HepG2 (cell line): ENCODE data around the gene CRTC2. TPM values are rescaled to one million over a fixed set of nuclear protein-coding genes. Genes with fewer than 3 reads are reported as not detected.

Experiments used
- ARNTL ChIP-seq: sonication (generic); formaldehyde crosslinking; IDR thresholded peaks from 2 replicates; pipeline ENCODE4 v1.4.0; 2020; ENCODE audit warnings: mild to moderate bottlenecking, missing genetic modification reagents
- BCL6 ChIP-seq: IDR thresholded peaks from 2 replicates; pipeline ENCODE4 v1.6.1; 2016; ENCODE audit warnings: missing genetic modification reagents, missing compliant biosample characterization
- CBX2 ChIP-seq, 2 experiments: fragments of 200-600 bp in 1 of 2; sonication (generic); formaldehyde crosslinking in 1 of 2; IDR thresholded peaks; 2 replicates each; pipeline versions ENCODE4 v1.7.0 to v1.8.1; 2018 to 2022; ENCODE audit warnings: low read depth in 2 of 2, low read length in 1 of 2, mild to moderate bottlenecking in 1 of 2, missing genetic modification reagents in 1 of 2
- CBX5 ChIP-seq: sonication (generic); formaldehyde crosslinking; IDR thresholded peaks from 2 replicates; pipeline ENCODE4 v1.4.0; 2020; ENCODE audit warnings: missing genetic modification reagents, borderline replicate concordance
- CHD2 ChIP-seq: IDR thresholded peaks from 2 replicates; pipeline ENCODE4 v1.6.1; 2011; ENCODE audit warnings: low read depth, low read length, improper control_type of control experiment
- ELF1 ChIP-seq: sonication (generic); formaldehyde crosslinking; IDR thresholded peaks from 2 replicates; pipeline ENCODE4 v1.4.0; 2020; ENCODE audit warnings: missing genetic modification reagents
- ETV5 ChIP-seq: IDR thresholded peaks from 2 replicates; pipeline ENCODE4 v1.6.1; 2018; ENCODE audit warnings: missing biosample characterization, missing genetic modification reagents, inconsistent platforms, borderline replicate concordance
- GFI1 ChIP-seq: sonication (generic); formaldehyde crosslinking; IDR thresholded peaks from 2 replicates; pipeline ENCODE4 v1.5.0; 2020; ENCODE audit warnings: missing genetic modification reagents, mild to moderate bottlenecking, borderline replicate concordance
- HES4 ChIP-seq: sonication (generic); formaldehyde crosslinking; IDR thresholded peaks from 2 replicates; pipeline ENCODE4 v1.9.0; 2021; ENCODE audit warnings: mild to moderate bottlenecking, missing genetic modification reagents, borderline replicate concordance
- IKZF5 ChIP-seq: IDR thresholded peaks from 2 replicates; pipeline ENCODE4 v1.6.1; 2018; ENCODE audit warnings: missing genetic modification reagents, mild to moderate bottlenecking, missing compliant biosample characterization
- KAT8 ChIP-seq: IDR thresholded peaks from 2 replicates; pipeline ENCODE4 v1.6.1; 2016; ENCODE audit warnings: missing genetic modification reagents, missing compliant biosample characterization
- KDM5A ChIP-seq: fragments of 200-600 bp; sonication (generic); IDR thresholded peaks from 2 replicates; pipeline ENCODE4 v1.7.0; 2018; ENCODE audit warnings: antibody characterized with exemption, mild to moderate bottlenecking, low read length, borderline replicate concordance
- MIER2 ChIP-seq: IDR thresholded peaks from 2 replicates; pipeline ENCODE4 v1.6.1; 2016; ENCODE audit warnings: missing biosample characterization, missing genetic modification reagents
- MIER3 ChIP-seq: IDR thresholded peaks from 2 replicates; pipeline ENCODE4 v1.6.1; 2016; ENCODE audit warnings: missing compliant biosample characterization, borderline replicate concordance
- NFKBIZ ChIP-seq: IDR thresholded peaks from 2 replicates; pipeline ENCODE4 v1.6.1; 2018; ENCODE audit warnings: missing genetic modification reagents, missing compliant biosample characterization
- NFYB ChIP-seq: sonication (generic); formaldehyde crosslinking; IDR thresholded peaks from 2 replicates; pipeline ENCODE4 v1.4.0; 2020; ENCODE audit warnings: missing genetic modification reagents
- PHF20 ChIP-seq: sonication (generic); formaldehyde crosslinking; IDR thresholded peaks from 2 replicates; pipeline ENCODE4 v1.5.0; 2020; ENCODE audit warnings: mild to moderate bottlenecking, missing genetic modification reagents
- PHF8 ChIP-seq: sonication (generic); formaldehyde crosslinking; IDR thresholded peaks from 2 replicates; pipeline ENCODE4 v1.5.0; 2020; ENCODE audit warnings: missing genetic modification reagents
- RARA ChIP-seq: IDR thresholded peaks from 2 replicates; pipeline ENCODE4 v1.6.1; 2016; ENCODE audit warnings: missing genetic modification reagents, missing compliant biosample characterization
- SOX6 ChIP-seq, 2 experiments: fragments of 450-650 bp in 1 of 2; sonication (generic) in 1 of 2; formaldehyde crosslinking in 1 of 2; IDR thresholded peaks; 2 replicates each; pipeline versions ENCODE4 v1.4.0 to v1.6.1; 2017 to 2020; ENCODE audit warnings: antibody characterized with exemption in 1 of 2, mild to moderate bottlenecking in 1 of 2, missing genetic modification reagents in 1 of 2
- SPEN ChIP-seq: sonication (generic); formaldehyde crosslinking; IDR thresholded peaks from 2 replicates; pipeline ENCODE4 v1.5.1; 2020; ENCODE audit warnings: low read depth, mild to moderate bottlenecking, missing genetic modification reagents
- THAP7 ChIP-seq: sonication (generic); formaldehyde crosslinking; IDR thresholded peaks from 2 replicates; pipeline ENCODE4 v1.8.1; 2023; ENCODE audit warnings: mild to moderate bottlenecking, missing genetic modification reagents
- ZFY ChIP-seq: sonication (generic); formaldehyde crosslinking; IDR thresholded peaks from 2 replicates; pipeline ENCODE4 v1.4.0; 2020; ENCODE audit warnings: missing genetic modification reagents
- ZNF263 ChIP-seq: sonication (generic); formaldehyde crosslinking; IDR thresholded peaks from 2 replicates; pipeline ENCODE4 v1.4.0; 2020; ENCODE audit warnings: missing genetic modification reagents
- ZNF317 ChIP-seq: sonication (generic); formaldehyde crosslinking; IDR thresholded peaks from 2 replicates; pipeline ENCODE4 v1.5.0; 2020; ENCODE audit warnings: mild to moderate bottlenecking, missing genetic modification reagents
- ZNF543 ChIP-seq: sonication (generic); formaldehyde crosslinking; IDR thresholded peaks from 2 replicates; pipeline ENCODE4 v1.4.0; 2020; ENCODE audit warnings: mild to moderate bottlenecking, missing genetic modification reagents
- ZNF556 ChIP-seq: sonication (generic); formaldehyde crosslinking; IDR thresholded peaks from 2 replicates; pipeline ENCODE4 v1.4.0; 2020; ENCODE audit warnings: mild to moderate bottlenecking, missing genetic modification reagents, borderline replicate concordance
- ZNF616 ChIP-seq: sonication (generic); formaldehyde crosslinking; IDR thresholded peaks from 2 replicates; pipeline ENCODE4 v1.5.0; 2020; ENCODE audit warnings: low read depth, mild to moderate bottlenecking, missing genetic modification reagents
- ZNF670 ChIP-seq: sonication (generic); formaldehyde crosslinking; IDR thresholded peaks from 2 replicates; pipeline ENCODE4 v1.8.0; 2022; ENCODE audit warnings: mild to moderate bottlenecking, missing genetic modification reagents, borderline replicate concordance
- polyA plus RNA-seq, 8 experiments: library from polyadenylated mRNA; depleted of rRNA in 3 of 8; stranded (reverse) in 7 of 8; unstranded in 1 of 8; fragments of >200 nt; fragmentation: Illumina TruSeq in 4 of 8; extraction: Trizol in 4 of 8; gene quantifications; 2 replicates each; pipeline versions ENCODE4 v1.2.1 to v1.2.3, GENCODE V29; 2011 to 2016; ENCODE audit warnings: low read depth in 4 of 8, missing spikeins in 1 of 8, mixed read lengths in 1 of 8; ENCODE audit not compliant: insufficient read depth in 1 of 8
- total RNA-seq, 5 experiments: library from RNA; depleted of rRNA; stranded (reverse); fragments of >200 nt; fragmentation: Illumina TruSeq; extraction: Trizol; gene quantifications; 2 replicates each; pipeline ENCODE4 v1.2.3, GENCODE V29; 2016; ENCODE audit warnings: low read depth in 1 of 5

CRTC2 gene
- total and polyA plus RNA-seq, 2 of the 13 experiments (the other 11 are each of a cell fraction or from before 2014, with no cell fraction given) = 6.1 to 26.7 TPM

- peak; percentile 63; the same call in 1 of the 2 replicates for TF ChIP-seq ZNF670 (CRISPR knock-in tag)
- TF ChIP-seq SOX6 (IDR thresholded peaks at IDR 0.05) = no peak
- TF ChIP-seq SOX6 (CRISPR knock-in tag; IDR thresholded peaks at IDR 0.05) = peak; percentile 44
- TF ChIP-seq ZNF616 (CRISPR knock-in tag) = no peak
- TF ChIP-seq NFYB (CRISPR knock-in tag) = peak; percentile 96
- peak; percentile 57 for TF ChIP-seq KDM5A
- no peak for TF ChIP-seq MIER2 (CRISPR knock-in tag)
- 0 out of 2 replicates have a peak, but pooled peaks have one; percentile 31 for TF ChIP-seq BCL6 (CRISPR knock-in tag)
- no peak for TF ChIP-seq ZNF263 (CRISPR knock-in tag)
- peak; percentile 90 for TF ChIP-seq KAT8 (CRISPR knock-in tag)
- peak; percentile 67; the same call in 1 of the 2 replicates for TF ChIP-seq THAP7 (CRISPR knock-in tag)
- TF ChIP-seq PHF20 (CRISPR knock-in tag) = peak; percentile 69; the same call in 1 of the 2 replicates
- TF ChIP-seq CBX2 (IDR thresholded peaks at IDR 0.05; ENCODE audit: low read depth, low read length) = peak; percentile 99
- TF ChIP-seq CBX2 (CRISPR knock-in tag; IDR thresholded peaks at IDR 0.05; ENCODE audit: low read depth) = no peak
- peak; percentile 59; the same call in 1 of the 2 replicates for TF ChIP-seq CHD2
- TF ChIP-seq ELF1 (CRISPR knock-in tag) = 0 out of 2 replicates have a peak, but pooled peaks have one; percentile 57
- peak; percentile 63; the same call in 1 of the 2 replicates for TF ChIP-seq HES4 (CRISPR knock-in tag)
- TF ChIP-seq ETV5 (CRISPR knock-in tag) = peak; percentile 27; the same call in 1 of the 2 replicates
- peak; percentile 71; the same call in 1 of the 2 replicates for TF ChIP-seq IKZF5 (CRISPR knock-in tag)
- peak; percentile 79 for TF ChIP-seq PHF8 (CRISPR knock-in tag)
- no peak for TF ChIP-seq NFKBIZ (CRISPR knock-in tag)
- TF ChIP-seq ARNTL = 0 out of 2 replicates have a peak, but pooled peaks have one; percentile 47
- TF ChIP-seq ZFY (CRISPR knock-in tag) = peak; percentile 49; the same call in 1 of the 2 replicates
- TF ChIP-seq ZNF317 = 0 out of 2 replicates have a peak, but pooled peaks have one; percentile 45
- 0 out of 2 replicates have a peak, but pooled peaks have one; percentile 27 for TF ChIP-seq GFI1
- 0 out of 2 replicates have a peak, but pooled peaks have one; percentile 35 for TF ChIP-seq ZNF556 (CRISPR knock-in tag)
- 0 out of 2 replicates have a peak, but pooled peaks have one; percentile 46 for TF ChIP-seq ZNF543
- 0 out of 2 replicates have a peak, but pooled peaks have one; percentile 14 for TF ChIP-seq RARA
- TF ChIP-seq CBX5 (CRISPR knock-in tag) = peak; percentile 44; the same call in 1 of the 2 replicates
- peak; percentile 58; the same call in 1 of the 2 replicates for TF ChIP-seq MIER3
- peak; percentile 87; the same call in 1 of the 2 replicates for TF ChIP-seq SPEN
Measured at GRCh38 chr1:153922972-153923925, 35.2 kb downstream of the CRTC2 start, which contains the start of gene GATAD2B (continued).
